LNCaP clone FGC (cell line): ENCODE data around the gene MPPED1.

Experiments used
- DNase-seq: peaks from one replicate; pipeline ENCODE4 v3.0.0-alpha.2; 2011; ENCODE audit warnings: low read depth
- H3K4me3 ChIP-seq: 2 replicates; pipeline ENCODE4 v1.5.1; 2011; ENCODE audit warnings: mild to moderate bottlenecking, low read depth, low read length, control low read depth
- CTCF ChIP-seq: IDR thresholded peaks from 2 replicates; pipeline ENCODE4 v1.5.1; 2012; ENCODE audit warnings: mild to moderate bottlenecking; ENCODE audit not compliant: control insufficient read depth, insufficient read depth; ENCODE audit errors: extremely low read depth

MPPED1 gene

GRCh38 chr22:43435851-43436811, 24.3 kb downstream of the MPPED1 start:
- 0 out of 2 replicates have a peak, but pooled peaks have one; percentile 1 for TF ChIP-seq CTCF
- H3K4me3 ChIP-seq, result peak overlapping the region; percentile 9; the same call in 1 of the 2 replicates
- peak; percentile 90 for DNase-seq

- H3K4me3 ChIP-seq, result peak overlapping the region; percentile 9; the same call in 1 of the 2 replicates
- no peak for TF ChIP-seq CTCF
- DNase-seq, result no peak
These were observed 25.1 kb downstream of the MPPED1 start for GRCh38 chr22:43436868-43437267.

GRCh38 chr22:43437871-43438475, 26.2 kb downstream of the MPPED1 start:
- no peak for DNase-seq
- TF ChIP-seq CTCF, result no peak
- H3K4me3 ChIP-seq, result no peak overlapping the region

GRCh38 chr22:43438666-43439347, 27.0 kb downstream of the MPPED1 start:
- TF ChIP-seq CTCF, result no peak
- DNase-seq, result no peak
- no peak overlapping the region for H3K4me3 ChIP-seq

GRCh38 chr22:43439368-43440103, 27.7 kb downstream of the MPPED1 start:
- no peak for DNase-seq
- no peak overlapping the region for H3K4me3 ChIP-seq
- no peak for TF ChIP-seq CTCF

GRCh38 chr22:43440104-43440387, 28.2 kb downstream of the MPPED1 start:
- no peak for TF ChIP-seq CTCF
- DNase-seq, result no peak
- no peak overlapping the region for H3K4me3 ChIP-seq
